PC-9 (cell line): Measurements from ENCODE around the gene SMAP1.

Source experiments
- CTCF ChIP-seq: fragments of 200-600 bp; sonication (generic); conservative IDR thresholded peaks from 2 replicates; pipeline ENCODE4 v1.6.1; 2017; ENCODE audit warnings: mixed run types, antibody characterized with exemption, mild to moderate bottlenecking, moderate library complexity
- EZH2 ChIP-seq: fragments of 200-600 bp; sonication (generic); IDR thresholded peaks from 2 replicates; pipeline ENCODE4 v1.8.0; 2017; ENCODE audit warnings: antibody characterized with exemption, low read depth

GRCh38 chr6:70763754-70764510, 96.2 kb downstream of the SMAP1 start:
- TF ChIP-seq EZH2 (no peak), CTCF (no peak)
